Measurements from ENCODE around the gene MRTO4. TPM values are rescaled to one million over a fixed set of nuclear protein-coding genes. Genes with fewer than 3 reads are reported as not detected.

MRTO4 gene
- total RNA-seq (2014; rRNA removed): 114 and 117 TPM in 2 replicates
- percentile 91 among the genes with signal in this experiment for Bru-seq, nascent RNA
- BruChase-seq, experiment 1, labeled RNA remaining after a 6-hour chase: percentile 96 among the genes with signal in this experiment
- percentile 91 among the genes with signal in this experiment for BruChase-seq, experiment 2, labeled RNA remaining after a 2-hour chase
- long read RNA-seq, transcript MRTO4-201 (8 exons, 2,315 nt): major isoform, 52 of 84 reads
- long read RNA-seq, partial matches to known transcripts: 2 of 84 reads
- long read RNA-seq, other reads (novel, unspliced or antisense): 29 of 84 reads

GRCh38 chr1:19251305-19252196 is at the start of gene MRTO4, which contains the start of gene EMC1:
TSS of gene MRTO4 (plus strand) at chr1:19251805. CDS start at chr1:19251836, 31 bp downstream.
TSS of gene EMC1 (minus strand) at chr1:19251524. CDS start at chr1:19251509, 15 bp downstream.
- Histone ChIP-seq H3K4me3 (ENCODE audit: low read length) (peak within 1 kb of the TSS; percentile 96), H4K20me1 (ENCODE audit: low read length) (peaks cover 29% of the 10 kb centered on the region), H3K9me2 (replicated peaks; ENCODE audit: low read length) (no peaks in the 10 kb centered on the region), H3K9me3 (ENCODE audit: low read length) (no peaks in the 10 kb centered on the region), H3K4me1 (ENCODE audit: insufficient read depth, low read length) (peaks cover 22% of the 10 kb centered on the region), H3K27me3 (ENCODE audit: low read length) (no peaks in the 10 kb centered on the region), H3K4me2 (ENCODE audit: low read length) (peak within 1 kb of the TSS; percentile 84), H3F3A (ENCODE audit: low read length, unreplicated experiment) (no peaks in the 10 kb centered on the region), H2AFZ (ENCODE audit: low read length) (peak within 1 kb of the TSS; percentile 73), H3K79me2 (ENCODE audit: low read length) (peaks cover 93% of the 10 kb centered on the region), H3K27ac (ENCODE audit: low read length) (peak within 1 kb of the TSS; percentile 85), H3K9ac (ENCODE audit: low read length) (peak within 1 kb of the TSS; percentile 97), H3K36me3 (ENCODE audit: low read depth, low read length) (peaks cover 27% of the 10 kb centered on the region)
- CTCF ChIA-PET: no interaction called here
- ATAC-seq (peak; percentile 91), DNase-seq (peak; percentile 80)
- intact Hi-C loops (cut with micrococcal nuclease): no loop called here
- POLR2A ChIA-PET (ENCODE audit: unreplicated experiment): interaction anchor here (0.7 kb wide), 2 partner anchors 13 to 368 kb away, joined by 3 to 4 read pairs; no protein-coding TSS in a partner anchor
- BruUV-seq (replicated peaks): TSS peak; percentile 73
- TF ChIP-seq EZH2 (IDR thresholded peaks at IDR 0.05; ENCODE audit: low read length, unreplicated experiment): no peak
- TF ChIP-seq, protein P1, sequence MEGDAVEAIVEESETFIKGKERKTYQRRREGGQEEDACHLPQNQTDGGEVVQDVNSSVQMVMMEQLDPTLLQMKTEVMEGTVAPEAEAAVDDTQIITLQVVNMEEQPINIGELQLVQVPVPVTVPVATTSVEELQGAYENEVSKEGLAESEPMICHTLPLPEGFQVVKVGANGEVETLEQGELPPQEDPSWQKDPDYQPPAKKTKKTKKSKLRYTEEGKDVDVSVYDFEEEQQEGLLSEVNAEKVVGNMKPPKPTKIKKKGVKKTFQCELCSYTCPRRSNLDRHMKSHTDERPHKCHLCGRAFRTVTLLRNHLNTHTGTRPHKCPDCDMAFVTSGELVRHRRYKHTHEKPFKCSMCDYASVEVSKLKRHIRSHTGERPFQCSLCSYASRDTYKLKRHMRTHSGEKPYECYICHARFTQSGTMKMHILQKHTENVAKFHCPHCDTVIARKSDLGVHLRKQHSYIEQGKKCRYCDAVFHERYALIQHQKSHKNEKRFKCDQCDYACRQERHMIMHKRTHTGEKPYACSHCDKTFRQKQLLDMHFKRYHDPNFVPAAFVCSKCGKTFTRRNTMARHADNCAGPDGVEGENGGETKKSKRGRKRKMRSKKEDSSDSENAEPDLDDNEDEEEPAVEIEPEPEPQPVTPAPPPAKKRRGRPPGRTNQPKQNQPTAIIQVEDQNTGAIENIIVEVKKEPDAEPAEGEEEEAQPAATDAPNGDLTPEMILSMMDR (conservative IDR thresholded peaks at IDR 0.05; ENCODE audit: low read depth, low read length): no peak
- TF ChIP-seq EZH2phosphoT487 (IDR thresholded peaks at IDR 0.05; ENCODE audit: borderline replicate concordance, low read length): no peak

- BruUV-seq (replicated peaks): no TSS peak
- H3K4me3 ChIP-seq (ENCODE audit: low read length): no peak overlapping the region
- no peak for ATAC-seq
- no peak overlapping the region for H2AFZ ChIP-seq (ENCODE audit: low read length)
- H3K9me2 ChIP-seq (replicated peaks; ENCODE audit: low read length): no peaks in the 10 kb centered on the region
- no peaks in the 10 kb centered on the region for H3K9me3 ChIP-seq (ENCODE audit: low read length)
- TF ChIP-seq, protein P1 (conservative IDR thresholded peaks at IDR 0.05; ENCODE audit: low read depth, low read length): no peak
- TF ChIP-seq EZH2phosphoT487 (IDR thresholded peaks at IDR 0.05; ENCODE audit: borderline replicate concordance, low read length): no peak
- TF ChIP-seq EZH2 (IDR thresholded peaks at IDR 0.05; ENCODE audit: low read length, unreplicated experiment): no peak
- peaks cover 30% of the 10 kb centered on the region for H4K20me1 ChIP-seq (ENCODE audit: low read length)
- peaks cover 79% of the 10 kb centered on the region for H3K79me2 ChIP-seq (ENCODE audit: low read length)
- no peak for DNase-seq
- peak overlapping the region; percentile 50; the same call in 1 of the 2 replicates for H3K4me2 ChIP-seq (ENCODE audit: low read length)
- ChIA-PET POLR2A (ENCODE audit: unreplicated experiment) (no interaction called here), CTCF (no interaction called here)
- H3K36me3 ChIP-seq (ENCODE audit: low read depth, low read length): peaks cover 33% of the 10 kb centered on the region
- intact Hi-C loops (cut with micrococcal nuclease): loop anchor here (2.0 kb wide), 1 partner anchor 40 kb away; no protein-coding TSS in a partner anchor
- no peaks in the 10 kb centered on the region for H3K27me3 ChIP-seq (ENCODE audit: low read length)
- no peak overlapping the region for H3K9ac ChIP-seq (ENCODE audit: low read length)
- H3K27ac ChIP-seq (ENCODE audit: low read length): peak overlapping the region; percentile 80
- peaks cover 26% of the 10 kb centered on the region for H3K4me1 ChIP-seq (ENCODE audit: insufficient read depth, low read length)
- H3F3A ChIP-seq (ENCODE audit: low read length, unreplicated experiment): no peaks in the 10 kb centered on the region
Measured at GRCh38 chr1:19202396-19202795, 49.2 kb upstream of the MRTO4 start.

Data from PC-3 (cell line).